ENCODE data around the gene LAMB4. TPM values are rescaled to one million over a fixed set of nuclear protein-coding genes. Genes with fewer than 3 reads are reported as not detected.

Gene LAMB4
- total RNA-seq, 1 donor from 2014 or later = 18.3 TPM

DNA sequence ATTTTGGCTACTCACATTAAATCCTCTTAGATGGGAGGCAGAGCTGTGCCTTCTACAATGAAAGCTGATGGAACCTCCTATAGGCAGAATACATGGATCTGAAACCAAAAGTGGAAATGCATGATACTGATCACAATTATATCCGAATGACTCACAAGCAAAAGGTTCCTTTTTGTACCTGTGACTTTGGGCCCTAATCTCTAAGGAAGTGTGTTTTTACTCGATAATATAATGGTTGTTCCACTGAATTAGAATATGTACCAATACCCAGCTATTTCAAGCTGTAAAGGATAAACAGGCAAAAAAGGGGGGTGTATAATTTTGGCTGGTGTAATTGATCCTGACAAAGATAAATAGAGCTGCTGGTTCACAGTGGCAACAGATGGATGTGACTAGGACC is 109.6 kb downstream of the LAMB4 start:
- Mint-ChIP-seq H3K36me3 (no peaks in the 10 kb centered on the region), H3K27me3 (ENCODE audit: low read depth) (no peaks in the 10 kb centered on the region), H3K4me1 (peaks cover 53% of the 10 kb centered on the region), H3K4me3 (no peak overlapping the region), H3K27ac (no peak overlapping the region), H3K9me3 (no peaks in the 10 kb centered on the region)
- TF ChIP-seq, protein P1, sequence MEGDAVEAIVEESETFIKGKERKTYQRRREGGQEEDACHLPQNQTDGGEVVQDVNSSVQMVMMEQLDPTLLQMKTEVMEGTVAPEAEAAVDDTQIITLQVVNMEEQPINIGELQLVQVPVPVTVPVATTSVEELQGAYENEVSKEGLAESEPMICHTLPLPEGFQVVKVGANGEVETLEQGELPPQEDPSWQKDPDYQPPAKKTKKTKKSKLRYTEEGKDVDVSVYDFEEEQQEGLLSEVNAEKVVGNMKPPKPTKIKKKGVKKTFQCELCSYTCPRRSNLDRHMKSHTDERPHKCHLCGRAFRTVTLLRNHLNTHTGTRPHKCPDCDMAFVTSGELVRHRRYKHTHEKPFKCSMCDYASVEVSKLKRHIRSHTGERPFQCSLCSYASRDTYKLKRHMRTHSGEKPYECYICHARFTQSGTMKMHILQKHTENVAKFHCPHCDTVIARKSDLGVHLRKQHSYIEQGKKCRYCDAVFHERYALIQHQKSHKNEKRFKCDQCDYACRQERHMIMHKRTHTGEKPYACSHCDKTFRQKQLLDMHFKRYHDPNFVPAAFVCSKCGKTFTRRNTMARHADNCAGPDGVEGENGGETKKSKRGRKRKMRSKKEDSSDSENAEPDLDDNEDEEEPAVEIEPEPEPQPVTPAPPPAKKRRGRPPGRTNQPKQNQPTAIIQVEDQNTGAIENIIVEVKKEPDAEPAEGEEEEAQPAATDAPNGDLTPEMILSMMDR (IDR thresholded peaks at IDR 0.05; ENCODE audit: unreplicated experiment) = no peak
- DNase-seq (ENCODE audit: low spot score in 2 of 2, unreplicated experiment in 2 of 2) = no peak

DNA sequence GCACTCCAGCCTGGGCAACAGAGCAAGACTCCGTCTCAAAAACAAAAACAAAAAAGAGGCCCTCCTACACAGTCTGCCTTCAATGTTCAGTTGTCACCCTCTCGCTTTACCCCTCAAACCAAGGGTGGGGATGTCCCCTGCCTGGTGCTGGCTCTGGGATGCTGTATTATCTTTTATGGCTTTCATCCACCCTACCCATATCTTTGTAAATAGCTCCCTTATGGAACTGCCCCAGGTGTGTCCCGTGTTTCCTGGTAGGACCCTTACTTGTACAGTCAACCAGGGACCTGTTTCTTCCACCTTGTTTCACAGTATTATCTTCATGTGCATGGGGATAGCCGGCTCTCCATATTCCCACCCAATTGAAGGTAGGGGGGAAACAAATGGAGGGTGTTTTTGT is 111.5 kb downstream of the LAMB4 start:
- TF ChIP-seq, protein P1 (IDR thresholded peaks at IDR 0.05; ENCODE audit: unreplicated experiment) = no peak
- Mint-ChIP-seq H3K27ac (no peak overlapping the region), H3K4me1 (peaks cover 54% of the 10 kb centered on the region), H3K9me3 (no peaks in the 10 kb centered on the region), H3K27me3 (ENCODE audit: low read depth) (no peaks in the 10 kb centered on the region), H3K4me3 (no peak overlapping the region), H3K36me3 (no peaks in the 10 kb centered on the region)
- no peak for DNase-seq (ENCODE audit: low spot score in 2 of 2, unreplicated experiment in 2 of 2)

DNA sequence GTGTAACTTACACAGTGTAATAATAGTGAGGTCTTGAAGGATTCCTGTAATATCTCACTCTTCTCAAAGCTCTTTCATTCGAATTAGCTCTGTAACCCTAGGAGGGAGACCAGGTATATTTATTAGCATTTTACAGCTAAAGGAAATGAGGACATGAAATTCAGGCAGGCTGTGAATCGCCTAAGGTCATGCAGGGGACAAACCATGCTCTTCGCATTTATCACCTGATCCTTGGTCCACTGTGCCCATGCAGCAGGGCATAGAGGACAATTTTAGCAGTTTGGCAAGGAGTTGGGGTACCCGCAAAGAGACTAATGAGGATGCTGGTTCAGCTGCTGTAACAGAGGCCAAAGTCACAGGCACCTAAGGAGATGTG is 112.4 kb downstream of the LAMB4 start:
- TF ChIP-seq, protein P1 (IDR thresholded peaks at IDR 0.05; ENCODE audit: unreplicated experiment) = no peak
- no peak overlapping the region for H3K4me3 Mint-ChIP-seq
- H3K9me3 Mint-ChIP-seq = no peaks in the 10 kb centered on the region
- peaks cover 52% of the 10 kb centered on the region for H3K4me1 Mint-ChIP-seq
- no peak for DNase-seq (ENCODE audit: low spot score in 2 of 2, unreplicated experiment in 2 of 2)
- H3K27me3 Mint-ChIP-seq (ENCODE audit: low read depth) = no peaks in the 10 kb centered on the region
- no peaks in the 10 kb centered on the region for H3K36me3 Mint-ChIP-seq
- H3K27ac Mint-ChIP-seq = no peak overlapping the region

DNA sequence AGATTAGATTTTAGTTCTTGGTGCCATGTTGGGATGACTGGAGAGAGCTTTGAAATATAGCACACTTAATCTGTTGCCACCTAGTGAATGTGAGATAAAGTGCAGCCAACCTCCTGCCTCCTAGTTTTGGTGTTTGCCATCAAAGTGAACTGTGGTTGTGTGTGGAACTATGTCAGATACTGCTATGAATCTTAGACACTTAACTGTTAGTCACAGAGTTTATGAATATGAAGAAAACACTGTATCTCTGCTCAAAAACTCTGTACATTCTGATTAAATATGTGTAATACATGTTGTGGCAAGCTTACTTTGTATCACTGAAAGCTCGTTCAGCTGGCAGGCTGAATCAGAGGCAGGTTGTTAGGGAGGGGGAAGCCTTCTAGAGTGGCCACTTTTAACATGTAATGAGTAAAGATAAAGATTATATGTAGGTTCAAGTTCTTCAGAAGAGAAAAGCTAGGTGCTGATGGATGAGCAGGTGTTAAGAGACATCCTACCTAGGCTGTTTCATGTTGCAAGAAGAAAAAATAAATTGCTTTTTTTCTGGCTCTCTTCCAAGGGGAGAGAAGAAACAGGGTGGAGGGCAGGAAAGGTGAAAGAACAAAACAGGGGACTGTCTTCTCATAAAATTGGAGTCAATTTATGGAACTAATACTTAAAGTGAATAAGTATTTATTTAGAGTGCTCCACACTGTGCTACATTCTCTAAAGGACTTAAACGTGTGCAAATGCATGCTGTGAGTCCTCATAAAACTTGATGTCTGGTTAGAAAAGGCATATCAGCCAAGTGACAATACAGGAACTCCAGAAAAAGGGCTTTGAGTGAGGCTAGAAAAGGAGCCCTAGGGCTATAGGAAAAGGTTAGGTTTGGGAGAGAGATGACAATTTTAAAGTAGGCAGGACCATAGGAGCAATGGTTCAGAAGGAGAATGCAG is 113.1 kb downstream of the LAMB4 start:
- no peak for DNase-seq (ENCODE audit: low spot score in 2 of 2, unreplicated experiment in 2 of 2)
- peak overlapping the region; percentile 74 for H3K27ac Mint-ChIP-seq
- H3K9me3 Mint-ChIP-seq = no peaks in the 10 kb centered on the region
- H3K27me3 Mint-ChIP-seq (ENCODE audit: low read depth) = no peaks in the 10 kb centered on the region
- no peaks in the 10 kb centered on the region for H3K36me3 Mint-ChIP-seq
- no peak overlapping the region for H3K4me3 Mint-ChIP-seq
- TF ChIP-seq, protein P1 (IDR thresholded peaks at IDR 0.05; ENCODE audit: unreplicated experiment) = no peak
- peaks cover 48% of the 10 kb centered on the region for H3K4me1 Mint-ChIP-seq

DNA sequence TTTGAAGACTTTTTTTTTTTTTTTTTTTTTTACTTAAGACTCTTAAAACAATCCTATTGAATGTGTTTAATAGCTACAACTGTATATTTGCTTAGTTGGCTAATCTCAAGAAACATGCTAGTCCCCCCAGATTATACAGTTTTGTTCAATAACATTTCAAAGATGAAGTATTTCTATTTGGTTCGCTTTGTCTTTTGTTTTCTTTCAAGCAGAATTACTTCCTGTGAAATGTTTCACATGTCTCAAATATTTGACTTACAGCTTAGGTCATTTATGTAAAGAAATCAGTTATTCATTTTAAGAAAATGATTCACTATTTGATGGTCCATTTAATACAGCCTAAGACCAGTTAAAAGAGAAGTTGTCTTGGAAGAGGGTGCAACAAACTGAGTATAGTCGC is 114.4 kb downstream of the LAMB4 start:
- H3K36me3 Mint-ChIP-seq = no peaks in the 10 kb centered on the region

More for the DNA sequence above, 114.4 kb downstream of the LAMB4 start:
- no peak for DNase-seq (ENCODE audit: low spot score in 2 of 2, unreplicated experiment in 2 of 2)
- no peak overlapping the region for H3K27ac Mint-ChIP-seq
- peaks cover 47% of the 10 kb centered on the region for H3K4me1 Mint-ChIP-seq
- H3K4me3 Mint-ChIP-seq = no peak overlapping the region
- no peaks in the 10 kb centered on the region for H3K9me3 Mint-ChIP-seq
- TF ChIP-seq, protein P1 (IDR thresholded peaks at IDR 0.05; ENCODE audit: unreplicated experiment) = no peak
- H3K27me3 Mint-ChIP-seq (ENCODE audit: low read depth) = no peaks in the 10 kb centered on the region
